Calu3 (cell line): ENCODE measurements around the gene ALKBH3. TPM values are rescaled to one million over a fixed set of nuclear protein-coding genes. Genes with fewer than 3 reads are reported as not detected.

Experiments
- BruUV-seq: library from RNA; stranded (reverse); fragments of 400-500 nt; replicated peaks from 2 replicates; lab custom pipeline; 2021; lab: Mats Ljungman, UMichigan
- CTCF ChIA-PET: fragments of 300-600 bp; sonication (Branson Sonifier 250); formaldehyde crosslinking; loops from one replicate; lab custom pipeline; 2022; ENCODE audit warnings: antibody characterized with exemption; lab: Charles Lee
- DNase-seq: peaks from one replicate; pipeline ENCODE4 v3.0.0; 2022
- H3K27ac Mint-ChIP-seq: one replicate; pipeline ENCODE4 v1.8.0; 2022; ENCODE audit warnings: mixed read lengths; ENCODE audit not compliant: unreplicated experiment
- H3K27me3 Mint-ChIP-seq: one replicate; pipeline ENCODE4 v1.8.0; 2022; ENCODE audit warnings: mixed read lengths; ENCODE audit not compliant: unreplicated experiment
- H3K36me3 Mint-ChIP-seq: one replicate; pipeline ENCODE4 v1.8.0; 2022; ENCODE audit warnings: mild to moderate bottlenecking, moderate library complexity, mixed read lengths; ENCODE audit not compliant: insufficient read depth, unreplicated experiment
- H3K4me1 Mint-ChIP-seq: one replicate; pipeline ENCODE4 v1.8.0; 2022; ENCODE audit warnings: mild to moderate bottlenecking, low read depth, mixed read lengths; ENCODE audit not compliant: unreplicated experiment
- H3K4me3 Mint-ChIP-seq: one replicate; pipeline ENCODE4 v1.8.0; 2022; ENCODE audit warnings: mild to moderate bottlenecking, low read depth, moderate library complexity, mixed read lengths; ENCODE audit not compliant: unreplicated experiment
- H3K9me3 Mint-ChIP-seq: one replicate; pipeline ENCODE4 v1.8.0; 2022; ENCODE audit warnings: low read depth, mixed read lengths; ENCODE audit not compliant: unreplicated experiment
- CTCF ChIP-seq: fragments of 200-600 bp; IDR thresholded peaks from one replicate; pipeline ENCODE4 v1.8.0; 2022; ENCODE audit warnings: antibody characterized with exemption; ENCODE audit not compliant: unreplicated experiment
- intact Hi-C: fragments of 100-400 bp; cut with micrococcal nuclease; formaldehyde crosslinking; loops from one replicate; pipeline ENCODE4 v1.10.0; 2022; ENCODE audit not compliant: unreplicated experiment
- total RNA-seq: library from RNA; stranded (reverse); gene quantifications from 2 replicates; pipeline ENCODE4 v1.2.3, GENCODE V29; 2022

ALKBH3 gene
- total RNA-seq, 1 experiment from 2014 or later, result 19.1 TPM

DNA sequence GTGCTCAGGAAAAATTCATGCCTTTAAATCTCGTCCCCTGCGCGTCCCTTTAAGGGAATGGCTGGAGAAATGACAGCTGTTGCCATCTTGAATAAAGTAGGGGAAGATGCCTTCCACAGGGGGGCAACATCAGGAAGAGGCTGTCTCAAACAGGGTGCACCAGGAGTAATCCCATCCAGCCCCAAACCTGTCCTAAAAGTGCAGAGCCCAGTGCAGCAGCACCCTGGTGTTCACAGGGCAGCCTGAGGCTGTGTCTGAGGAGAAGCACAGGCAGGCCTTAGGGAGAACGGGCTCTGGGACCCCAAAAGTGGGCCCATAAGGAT is 51.0 kb downstream of the ALKBH3 start:
- intact Hi-C loops, result no loop called here
- BruUV-seq, result no TSS peak
- Mint-ChIP-seq H3K4me1 (peaks cover 7% of the 10 kb centered on the region), H3K27me3 (peaks cover 19% of the 10 kb centered on the region), H3K9me3 (no peaks in the 10 kb centered on the region), H3K27ac (no peak overlapping the region), H3K4me3 (no peak overlapping the region), H3K36me3 (no peaks in the 10 kb centered on the region)
- CTCF ChIA-PET, result no interaction called here
- no peak for TF ChIP-seq CTCF
- no peak for DNase-seq

GRCh38 chr11:43933226-43933607 is 52.6 kb downstream of the ALKBH3 start:
- intact Hi-C loops, result no loop called here
- BruUV-seq, result no TSS peak
- peaks cover 17% of the 10 kb centered on the region for H3K4me1 Mint-ChIP-seq
- no peak overlapping the region for H3K4me3 Mint-ChIP-seq
- peaks cover 34% of the 10 kb centered on the region for H3K27me3 Mint-ChIP-seq
- no peak for DNase-seq
- CTCF ChIA-PET, result no interaction called here
- H3K9me3 Mint-ChIP-seq, result no peaks in the 10 kb centered on the region
- H3K36me3 Mint-ChIP-seq, result no peaks in the 10 kb centered on the region
- no peak overlapping the region for H3K27ac Mint-ChIP-seq
- no peak for TF ChIP-seq CTCF

DNA sequence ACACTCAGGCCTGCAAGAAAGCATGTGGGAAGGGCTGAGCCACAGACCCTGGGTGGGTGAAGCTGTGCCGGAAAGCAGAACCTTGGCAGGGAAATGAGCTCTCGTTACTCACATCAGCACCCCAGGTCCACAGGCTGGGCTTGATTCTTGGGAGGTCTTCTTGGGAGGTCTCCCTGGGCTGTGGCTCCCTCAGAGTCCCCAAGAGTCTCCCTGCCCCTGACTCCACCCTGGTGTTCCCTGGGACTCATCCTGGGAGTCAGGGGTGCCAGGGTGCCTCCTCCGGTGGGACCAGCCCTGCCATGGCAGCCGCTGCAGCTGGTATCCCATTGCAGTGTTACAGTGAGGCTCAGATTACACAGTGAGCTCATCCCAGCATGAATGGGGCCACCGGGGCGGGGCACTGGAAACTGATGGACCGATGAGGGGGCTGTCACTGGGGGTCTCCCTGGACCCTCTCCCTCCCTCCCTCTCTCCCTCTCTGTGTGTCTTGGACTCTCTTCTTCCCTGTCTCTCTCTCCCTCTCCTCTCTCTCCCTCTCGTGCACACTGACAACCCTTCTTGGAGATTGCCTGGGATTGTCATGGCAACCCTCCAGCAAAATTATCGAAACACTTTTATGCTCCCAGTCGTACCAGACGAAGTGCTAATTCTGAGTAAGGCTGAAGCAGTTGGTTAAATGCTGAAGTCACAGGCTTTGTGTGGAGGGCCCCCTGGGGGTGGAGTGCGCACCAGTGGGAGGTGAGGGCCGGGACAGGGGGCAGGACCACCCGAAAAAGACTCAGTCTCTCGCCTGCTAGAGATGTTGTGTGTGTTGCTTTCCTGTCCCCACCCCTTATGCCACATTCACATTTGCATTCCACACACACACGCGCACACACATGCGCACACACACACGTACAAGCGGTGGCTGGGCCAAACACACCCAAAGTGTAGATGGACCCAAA is 53.2 kb downstream of the ALKBH3 start:
- no peak for TF ChIP-seq CTCF
- no peaks in the 10 kb centered on the region for H3K36me3 Mint-ChIP-seq
- CTCF ChIA-PET, result no interaction called here
- intact Hi-C loops, result no loop called here
- peaks cover 17% of the 10 kb centered on the region for H3K4me1 Mint-ChIP-seq
- H3K9me3 Mint-ChIP-seq, result no peaks in the 10 kb centered on the region
- no peak overlapping the region for H3K27ac Mint-ChIP-seq
- BruUV-seq, result no TSS peak
- H3K4me3 Mint-ChIP-seq, result no peak overlapping the region
- H3K27me3 Mint-ChIP-seq, result peaks cover 34% of the 10 kb centered on the region
- DNase-seq, result no peak

DNA sequence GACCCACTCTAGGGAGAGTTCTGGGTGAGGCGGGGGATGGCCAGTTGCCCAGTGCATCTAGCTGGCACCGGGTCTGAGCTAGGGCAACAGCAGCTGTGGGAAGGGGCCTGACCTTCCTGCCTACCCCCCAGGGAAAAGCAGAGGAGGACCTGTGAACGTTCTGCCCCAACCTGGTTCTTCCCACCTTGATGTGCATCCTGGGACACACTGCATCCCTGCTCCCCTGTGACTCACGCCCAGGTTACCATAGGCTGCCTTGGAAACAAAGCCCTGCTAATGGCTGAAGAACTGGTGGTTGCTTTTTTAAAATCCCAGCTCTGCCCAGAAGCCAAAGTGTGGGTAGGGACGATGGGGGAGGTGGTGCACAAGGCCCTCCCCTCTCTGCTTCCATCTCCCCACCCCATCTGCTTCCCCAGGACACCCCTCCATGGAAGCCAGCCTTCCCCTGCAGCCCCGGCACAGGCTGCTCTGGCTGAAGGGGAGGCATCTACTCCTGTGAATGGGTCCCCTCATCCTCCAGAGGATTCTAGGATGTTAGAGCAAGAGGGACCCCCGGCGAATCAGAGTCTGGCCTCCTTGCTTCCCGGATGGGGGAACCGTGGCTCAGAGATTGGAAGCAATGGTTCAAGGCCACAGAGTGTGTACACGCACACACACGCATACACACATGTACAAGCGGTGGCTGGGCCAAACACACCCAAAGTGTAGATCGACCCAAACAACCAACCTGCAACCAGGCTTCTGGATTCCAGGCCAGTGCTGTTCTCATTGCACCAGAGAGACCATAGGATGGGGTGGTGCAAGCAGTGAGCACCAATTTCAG is 54.2 kb downstream of the ALKBH3 start:
- Mint-ChIP-seq H3K4me1 (peaks cover 17% of the 10 kb centered on the region), H3K4me3 (no peak overlapping the region), H3K27me3 (peaks cover 34% of the 10 kb centered on the region), H3K27ac (no peak overlapping the region), H3K9me3 (no peaks in the 10 kb centered on the region), H3K36me3 (no peaks in the 10 kb centered on the region)
- CTCF ChIA-PET, result no interaction called here
- no TSS peak for BruUV-seq
- intact Hi-C loops, result no loop called here
- no peak for TF ChIP-seq CTCF
- no peak for DNase-seq
